ENCODE data around the gene PCDH9. TPM values are rescaled to one million over a fixed set of nuclear protein-coding genes. Genes with fewer than 3 reads are reported as not detected.

Gene PCDH9
- total and polyA plus RNA-seq, 2 experiments from 2014 or later = 0.31 to 0.52 TPM

GRCh38 chr13:66551128-66551527, 679.0 kb downstream of the PCDH9 start:
- Histone ChIP-seq H3K27ac (ENCODE audit: low read depth) (no peak overlapping the region), H3F3A (replicated peaks; ENCODE audit: low read depth) (no peaks in the 10 kb centered on the region), H3K27me3 (ENCODE audit: insufficient read depth) (no peaks in the 10 kb centered on the region), H2AFZ (no peak overlapping the region), H4K20me1 (replicated peaks; ENCODE audit: insufficient read depth) (no peaks in the 10 kb centered on the region), H3K79me2 (replicated peaks; ENCODE audit: insufficient read depth) (no peaks in the 10 kb centered on the region), H3K4me2 (no peak overlapping the region), H3K9me2 (ENCODE audit: insufficient read depth) (no peaks in the 10 kb centered on the region), H3K4me3 (no peak overlapping the region), H3K4me1 (ENCODE audit: insufficient read depth) (no peaks in the 10 kb centered on the region), H3K36me3 (ENCODE audit: insufficient read depth) (no peaks in the 10 kb centered on the region)
- DNase-seq (ENCODE audit: low spot score) (no peak), ATAC-seq (no peak)
- H3K36me3 Mint-ChIP-seq (ENCODE audit: low read depth) = no peaks in the 10 kb centered on the region
- H3K4me1 Mint-ChIP-seq = no peaks in the 10 kb centered on the region
- no peak overlapping the region for H3K4me3 Mint-ChIP-seq
- no peak overlapping the region for H3K27ac Mint-ChIP-seq
- no peaks in the 10 kb centered on the region for H3K9me3 Mint-ChIP-seq
- TF ChIP-seq ZNF462 (CRISPR knock-in tag; IDR thresholded peaks at IDR 0.05) (no peak), ETS1 (IDR thresholded peaks at IDR 0.05) (no peak), ZNF114 (CRISPR knock-in tag; IDR thresholded peaks at IDR 0.05) (no peak), ZNF331 (CRISPR knock-in tag; IDR thresholded peaks at IDR 0.05; ENCODE audit: low read depth) (no peak), JUNB (IDR thresholded peaks at IDR 0.05; ENCODE audit: unreplicated experiment) (no peak), NANOG (IDR thresholded peaks at IDR 0.05; ENCODE audit: borderline replicate concordance) (no peak), REST (IDR thresholded peaks at IDR 0.05; ENCODE audit: unreplicated experiment) (no peak), EZH2 (IDR thresholded peaks at IDR 0.05; ENCODE audit: low read depth, unreplicated experiment) (no peak), CTCF (conservative IDR thresholded peaks at IDR 0.05; ENCODE audit: low read depth in 2 of 2) (no peak), STAT1 (IDR thresholded peaks at IDR 0.05; ENCODE audit: unreplicated experiment) (no peak), EZH2phosphoT487 (IDR thresholded peaks at IDR 0.05; ENCODE audit: unreplicated experiment) (no peak), CREB1 (CRISPR knock-in tag; IDR thresholded peaks at IDR 0.05; ENCODE audit: low read depth) (no peak), POLR2AphosphoS5 (IDR thresholded peaks at IDR 0.05; ENCODE audit: low read depth) (no peak)
- no peaks in the 10 kb centered on the region for H3K27me3 Mint-ChIP-seq (ENCODE audit: insufficient read depth, low read depth, poor library complexity)

Data from GM23338 (cell line).